Kidney (tissue), 14 donors: ENCODE results near the gene TIMP3. TPM values are rescaled to one million over a fixed set of nuclear protein-coding genes. Genes with fewer than 3 reads are reported as not detected.

Experiments used
- DNase-seq, 5 donors: peaks; one replicate each; pipeline ENCODE4 v3.0.0-alpha.2; 2013 to 2020
- FAIRE-seq: peaks from 2 replicates; lab custom pipeline; 2012; peaks lifted over from hg19 to GRCh38; lab: Jason Lieb, UNC
- H3K27ac ChIP-seq, 2 donors: one replicate each; pipeline ENCODE4 v1.7.0; 2013; ENCODE audit warnings: low read depth in 2 of 2, low read length in 2 of 2, inconsistent platforms in 1 of 2
- H3K27me3 ChIP-seq: one replicate; pipeline ENCODE4 v1.7.1; 2013; ENCODE audit warnings: low read length, inconsistent platforms; ENCODE audit not compliant: control insufficient read depth, insufficient read depth
- H3K36me3 ChIP-seq, 3 donors: one replicate each; pipeline versions ENCODE4 v1.7.0 to v1.7.1; 2013; ENCODE audit warnings: low read length in 3 of 3, control low read depth in 1 of 3, inconsistent platforms in 1 of 3; ENCODE audit not compliant: insufficient read depth in 3 of 3, control insufficient read depth in 2 of 3
- H3K4me1 ChIP-seq, 3 donors: one replicate each; pipeline versions ENCODE4 v1.7.0 to v1.7.1; 2013; ENCODE audit warnings: low read length in 3 of 3, inconsistent platforms in 1 of 3, low read depth in 1 of 3; ENCODE audit not compliant: control insufficient read depth in 2 of 3, insufficient read depth in 2 of 3
- H3K4me3 ChIP-seq, 3 donors: one replicate each; pipeline versions ENCODE4 v1.7.0 to v1.8.1; 2013; ENCODE audit warnings: low read length in 3 of 3, control low read depth in 1 of 3, inconsistent platforms in 1 of 3
- H3K9ac ChIP-seq, 3 donors: one replicate each; pipeline versions ENCODE4 v1.7.0 to v1.7.1; 2013; ENCODE audit warnings: low read length in 3 of 3, control low read depth in 1 of 3, inconsistent platforms in 1 of 3
- H3K9me3 ChIP-seq, 3 donors: one replicate each; pipeline versions ENCODE4 v1.7.0 to v1.7.1; 2013; ENCODE audit warnings: low read length in 3 of 3, control low read depth in 1 of 3, inconsistent platforms in 1 of 3; ENCODE audit not compliant: control insufficient read depth in 2 of 3, insufficient read depth in 1 of 3
- intact Hi-C: fragments of 100-400 bp; cut with DNase I; formaldehyde crosslinking; loops from one replicate; pipeline ENCODE4 v1.11.1; 2022
- polyA plus RNA-seq: library from polyadenylated mRNA; stranded (reverse); fragments of 350-450 nt; fragmentation: Illumina TruSeq; extraction: RNeasy Lipid Tissue Mini Kit (QIAGEN cat#74804); gene quantifications from one replicate; pipeline ENCODE4 v1.2.3, GENCODE V29; 2014; ENCODE audit warnings: low read depth, low replicate concordance; ENCODE audit not compliant: insufficient read depth
- total RNA-seq: library from RNA; stranded (reverse); fragmentation: NEBNext Ultra II Directional; extraction: Animal tissue kit (Norgen Biotek cat#: 25700); gene quantifications from one replicate; pipeline ENCODE4 v1.2.1, GENCODE V29; 2021
- TF ChIP-seq, protein P1 (sequence below): IDR thresholded peaks from 3 replicates; pipeline ENCODE4 v1.5.1; 2012; ENCODE audit warnings: mild to moderate bottlenecking, moderate library complexity, borderline replicate concordance; ENCODE audit not compliant: insufficient read depth; ENCODE audit errors: extremely low read depth
- donor health status: control.
- donor health status: control.
- donor health status: control.
- donor health status: control.
- donor health status: control.
- donor health status: DM: yes; HTN: yes; CAD: no.
- donor health status: Normal renal cell carcinoma (clear cell type).

Gene TIMP3
- total and polyA plus RNA-seq, 2 donors from 2014 or later, result 198 to 818 TPM

- intact Hi-C loops, result loop anchor here (10.0 kb wide), 1 partner anchor 139 kb away; no protein-coding TSS in a partner anchor
- no peak for FAIRE-seq
Observed at GRCh38 chr22:32793589-32793988, 7.9 kb upstream of the TIMP3 start.

GRCh38 chr22:32794449-32795213, 6.9 kb upstream of the TIMP3 start:
- Histone ChIP-seq H3K4me3 (no peak overlapping the region), H3K9ac (no peak overlapping the region), H3K27me3 (no peaks in the 10 kb centered on the region), H3K9me3 (no peaks in the 10 kb centered on the region), H3K4me1 (peaks cover 0 to 6% (median 4%) of the 10 kb centered on the region in 3 donors), H3K36me3 (no peaks in the 10 kb centered on the region), H3K27ac (no peak overlapping the region)
- FAIRE-seq, result no peak
- no peak for DNase-seq
- intact Hi-C loops, result loop anchor here (5.0 to 10.0 kb wide), 2 partner anchors 140 to 267 kb away; no protein-coding TSS in a partner anchor
- TF ChIP-seq, protein P1, sequence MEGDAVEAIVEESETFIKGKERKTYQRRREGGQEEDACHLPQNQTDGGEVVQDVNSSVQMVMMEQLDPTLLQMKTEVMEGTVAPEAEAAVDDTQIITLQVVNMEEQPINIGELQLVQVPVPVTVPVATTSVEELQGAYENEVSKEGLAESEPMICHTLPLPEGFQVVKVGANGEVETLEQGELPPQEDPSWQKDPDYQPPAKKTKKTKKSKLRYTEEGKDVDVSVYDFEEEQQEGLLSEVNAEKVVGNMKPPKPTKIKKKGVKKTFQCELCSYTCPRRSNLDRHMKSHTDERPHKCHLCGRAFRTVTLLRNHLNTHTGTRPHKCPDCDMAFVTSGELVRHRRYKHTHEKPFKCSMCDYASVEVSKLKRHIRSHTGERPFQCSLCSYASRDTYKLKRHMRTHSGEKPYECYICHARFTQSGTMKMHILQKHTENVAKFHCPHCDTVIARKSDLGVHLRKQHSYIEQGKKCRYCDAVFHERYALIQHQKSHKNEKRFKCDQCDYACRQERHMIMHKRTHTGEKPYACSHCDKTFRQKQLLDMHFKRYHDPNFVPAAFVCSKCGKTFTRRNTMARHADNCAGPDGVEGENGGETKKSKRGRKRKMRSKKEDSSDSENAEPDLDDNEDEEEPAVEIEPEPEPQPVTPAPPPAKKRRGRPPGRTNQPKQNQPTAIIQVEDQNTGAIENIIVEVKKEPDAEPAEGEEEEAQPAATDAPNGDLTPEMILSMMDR, result no peak

More at GRCh38 chr22:32793589-32793988, 7.9 kb upstream of the TIMP3 start:
- no peak overlapping the region for H3K27ac ChIP-seq
- peaks cover 0 to 9% (median 6%) of the 10 kb centered on the region in 3 donors for H3K4me1 ChIP-seq
- no peak overlapping the region for H3K9ac ChIP-seq
- H3K27me3 ChIP-seq, result no peaks in the 10 kb centered on the region
- DNase-seq, result no peak
- H3K9me3 ChIP-seq, result no peaks in the 10 kb centered on the region
- H3K4me3 ChIP-seq, result no peak overlapping the region
- TF ChIP-seq, protein P1, result no peak
- H3K36me3 ChIP-seq, result no peaks in the 10 kb centered on the region

- no peak for FAIRE-seq
- Histone ChIP-seq H3K27ac (no peak overlapping the region), H3K4me1 (peaks cover 0 to 6% (median 4%) of the 10 kb centered on the region in 3 donors), H3K9ac (no peak overlapping the region), H3K36me3 (no peaks in the 10 kb centered on the region), H3K9me3 (no peaks in the 10 kb centered on the region), H3K4me3 (no peak overlapping the region), H3K27me3 (no peaks in the 10 kb centered on the region)
- DNase-seq, result no peak
- intact Hi-C loops, result loop anchor here (5.0 to 10.0 kb wide), 2 partner anchors 140 to 268 kb away; no protein-coding TSS in a partner anchor
- TF ChIP-seq, protein P1, result no peak
Observed at GRCh38 chr22:32795214-32795596, 6.3 kb upstream of the TIMP3 start.
